Testis (tissue), 3 donors: ENCODE results near the gene PPARD. TPM values are rescaled to one million over a fixed set of nuclear protein-coding genes. Genes with fewer than 3 reads are reported as not detected.

Source experiments
- DNase-seq: peaks from one replicate; pipeline ENCODE4 v3.0.0-alpha.2; 2019
- H3K27ac ChIP-seq, 2 donors: fragments of 200-600 bp; sonication (generic); one replicate each; pipeline ENCODE4 v1.5.1; 2019
- H3K27me3 ChIP-seq: fragments of 200-600 bp; sonication (generic); one replicate; pipeline ENCODE4 v1.5.1; 2019
- H3K36me3 ChIP-seq: fragments of 200-600 bp; sonication (generic); one replicate; pipeline ENCODE4 v1.5.1; 2017; ENCODE audit warnings: low read depth; ENCODE audit errors: missing control alignments
- H3K4me1 ChIP-seq: fragments of 200-600 bp; sonication (generic); one replicate; pipeline ENCODE4 v1.5.1; 2019
- H3K4me3 ChIP-seq, 2 donors: fragments of 200-600 bp; sonication (generic); one replicate each; pipeline ENCODE4 v1.5.1; 2017 to 2019
- H3K9me3 ChIP-seq: fragments of 200-600 bp; sonication (generic); one replicate; pipeline ENCODE4 v1.5.1; 2017
- CTCF ChIP-seq, 3 experiments: fragments of 450-650 bp in 2 of 3; fragments of 200-600 bp in 1 of 3; sonication (generic) in 1 of 3; IDR thresholded peaks; one replicate each; pipeline ENCODE4 v1.5.1; 2016 to 2019; ENCODE audit warnings: antibody characterized with exemption in 3 of 3, mild to moderate bottlenecking in 2 of 3, moderate library complexity in 1 of 3
- POLR2A ChIP-seq: fragments of 450-650 bp; IDR thresholded peaks from one replicate; pipeline ENCODE4 v1.6.1; 2017; ENCODE audit warnings: antibody characterized with exemption, mild to moderate bottlenecking, moderate library complexity
- WGBS, 2 donors: methylation state at CpG; one replicate each; pipeline ENCODE4 v1.1.5; 2018; 5-methylcytosine and 5-hydroxymethylcytosine counted together
- intact Hi-C: fragments of 100-400 bp; cut with DNase I; formaldehyde crosslinking; loops from one replicate; pipeline ENCODE4 v1.15.1; 2023; ENCODE audit warnings: low total_unique reads
- polyA plus RNA-seq: library from polyadenylated mRNA; stranded (reverse); fragments of 350-450 nt; fragmentation: Illumina TruSeq; extraction: RNeasy Lipid Tissue Mini Kit (QIAGEN cat#74804); gene quantifications from one replicate; pipeline ENCODE4 v1.2.3, GENCODE V29; 2014; ENCODE audit warnings: low read depth, low replicate concordance; ENCODE audit not compliant: insufficient read depth
- total RNA-seq, 2 donors: library from RNA; depleted of rRNA; stranded (reverse); fragments of >200 nt; gene quantifications; one replicate each; pipeline ENCODE4 v1.2.3, GENCODE V29; 2016

The PPARD gene
- total and polyA plus RNA-seq, 3 donors from 2014 or later, result 21.0 to 23.0 (median 21.5) TPM

GRCh38 chr6:35309611-35310264 is 32.6 kb upstream of the PPARD start:
- H3K36me3 ChIP-seq, result no peaks in the 10 kb centered on the region
- no peak overlapping the region for H3K27ac ChIP-seq
- intact Hi-C loops, result no loop called here
- H3K27me3 ChIP-seq, result no peaks in the 10 kb centered on the region
- no peak for TF ChIP-seq CTCF (IDR thresholded peaks at IDR 0.05)
- no peak for TF ChIP-seq POLR2A
- no peaks in the 10 kb centered on the region for H3K9me3 ChIP-seq
- DNase-seq, result no peak
- no peak overlapping the region for H3K4me3 ChIP-seq
- 86 to 93% methylated on average over 9 of the region's 9 CpGs for WGBS, 2 donors
- H3K4me1 ChIP-seq, result no peaks in the 10 kb centered on the region

GRCh38 chr6:35310265-35310831 is 32.0 kb upstream of the PPARD start:
- no peak overlapping the region for H3K4me3 ChIP-seq
- TF ChIP-seq CTCF (IDR thresholded peaks at IDR 0.05), result no peak
- no peak for TF ChIP-seq POLR2A
- intact Hi-C loops, result no loop called here
- H3K9me3 ChIP-seq, result no peaks in the 10 kb centered on the region
- H3K27ac ChIP-seq, result no peak overlapping the region
- no peaks in the 10 kb centered on the region for H3K27me3 ChIP-seq
- H3K4me1 ChIP-seq, result no peaks in the 10 kb centered on the region
- no peaks in the 10 kb centered on the region for H3K36me3 ChIP-seq
- WGBS, 2 donors, result 63 to 85% methylated on average over 6 of the region's 6 CpGs
- no peak for DNase-seq

GRCh38 chr6:35311390-35312075 is 30.8 kb upstream of the PPARD start:
- 75 to 84% methylated on average over 5 to 6 of the region's 6 CpGs for WGBS, 2 donors
- Histone ChIP-seq H3K27me3 (no peaks in the 10 kb centered on the region), H3K36me3 (no peaks in the 10 kb centered on the region), H3K4me1 (no peaks in the 10 kb centered on the region), H3K27ac (no peak overlapping the region), H3K4me3 (no peak overlapping the region), H3K9me3 (no peaks in the 10 kb centered on the region)
- intact Hi-C loops, result no loop called here
- TF ChIP-seq POLR2A, result no peak
- TF ChIP-seq CTCF (IDR thresholded peaks at IDR 0.05), result no peak
- DNase-seq, result no peak

GRCh38 chr6:35312076-35312800 is 30.1 kb upstream of the PPARD start:
- DNase-seq, result no peak
- intact Hi-C loops, result no loop called here
- WGBS, 2 donors, result 85 to 92% methylated on average over 12 to 19 of the region's 19 CpGs
- no peaks in the 10 kb centered on the region for H3K9me3 ChIP-seq
- no peaks in the 10 kb centered on the region for H3K27me3 ChIP-seq
- H3K4me3 ChIP-seq, result no peak overlapping the region
- H3K27ac ChIP-seq, result no peak overlapping the region
- H3K4me1 ChIP-seq, result no peaks in the 10 kb centered on the region
- TF ChIP-seq POLR2A, result no peak
- no peak for TF ChIP-seq CTCF (IDR thresholded peaks at IDR 0.05)
- no peaks in the 10 kb centered on the region for H3K36me3 ChIP-seq
